ENCODE data around the gene TMEM25.
"Not testable (repeated sequence)": the region's sequence is repeated elsewhere in the genome, so short reads cannot be mapped to it uniquely, and the experiment has no call there.

TMEM25 gene

DNA sequence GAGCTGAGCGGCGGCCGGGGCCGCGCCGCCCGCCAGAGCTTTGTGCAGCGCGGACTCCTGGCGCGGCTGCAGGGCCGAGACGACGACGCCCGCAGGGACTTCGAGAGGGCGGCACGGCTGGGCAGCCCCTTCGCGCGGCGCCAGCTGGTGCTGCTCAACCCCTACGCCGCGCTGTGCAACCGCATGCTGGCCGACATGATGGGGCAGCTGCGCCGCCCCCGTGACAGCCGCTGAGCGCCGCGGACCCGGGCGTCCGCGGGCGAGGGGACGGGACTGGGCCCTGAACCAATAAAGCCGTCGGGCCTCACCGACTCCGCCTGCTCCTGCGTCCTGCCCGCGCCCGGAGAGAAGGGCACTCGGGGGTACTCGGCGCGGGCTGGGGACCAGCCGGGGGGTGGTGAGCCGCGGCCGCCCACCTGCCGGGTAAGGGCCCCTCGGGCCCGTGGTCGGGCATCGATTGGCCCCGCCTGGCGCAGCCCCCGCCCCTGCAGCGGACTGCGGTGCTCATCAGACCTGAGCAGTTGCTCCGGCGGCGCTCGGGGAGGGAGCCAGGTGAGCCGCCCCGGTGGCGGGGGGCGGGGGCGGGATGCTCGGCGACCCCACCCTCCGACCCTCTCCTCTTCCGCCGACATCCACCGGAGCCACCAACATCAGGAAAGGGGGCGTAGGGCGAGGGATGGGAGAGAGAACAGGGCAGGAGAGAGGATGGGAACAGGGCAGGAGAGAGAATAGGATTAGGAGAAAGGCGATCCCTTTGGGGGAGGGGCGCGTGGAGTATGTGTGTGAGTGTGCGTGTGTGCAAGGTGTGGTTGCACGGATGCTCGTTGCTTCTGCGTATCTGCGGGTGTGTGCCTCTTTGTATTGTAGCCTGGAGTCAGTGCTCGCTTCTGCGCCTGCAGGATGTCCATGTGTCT lies at the start of gene TMEM25:
Gene TMEM25 (plus strand): TSS at position 510 of the 914 bp plus-strand sequence. CDS start 610 bp downstream, outside the sequence.
- peak; percentile 21 to 46 for DNase-seq (ENCODE audit: low read depth in 2 of 2, low spot score in 1 of 2)

DNA sequence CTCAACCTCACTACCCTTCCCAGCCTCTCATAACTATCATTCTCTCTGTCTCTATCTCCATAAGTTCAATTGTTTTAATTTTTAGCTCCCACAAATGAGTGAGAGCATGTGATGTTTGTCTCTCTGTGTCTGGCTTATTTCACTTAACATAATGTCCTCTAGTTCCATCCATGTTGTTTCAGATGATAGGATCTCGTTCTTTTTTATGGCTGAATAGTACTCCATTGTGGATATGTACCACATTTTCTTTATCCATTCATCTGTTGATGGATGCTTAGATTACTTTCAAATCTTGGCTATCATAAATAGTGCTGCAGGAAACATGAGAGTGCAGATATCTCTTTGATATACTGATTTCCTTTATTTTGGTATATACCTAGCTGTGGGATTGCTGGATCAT lies 49.8 kb upstream of the TMEM25 start:
- not testable (repeated sequence) for DNase-seq (ENCODE audit: low read depth in 2 of 2, low spot score in 1 of 2)

DNA sequence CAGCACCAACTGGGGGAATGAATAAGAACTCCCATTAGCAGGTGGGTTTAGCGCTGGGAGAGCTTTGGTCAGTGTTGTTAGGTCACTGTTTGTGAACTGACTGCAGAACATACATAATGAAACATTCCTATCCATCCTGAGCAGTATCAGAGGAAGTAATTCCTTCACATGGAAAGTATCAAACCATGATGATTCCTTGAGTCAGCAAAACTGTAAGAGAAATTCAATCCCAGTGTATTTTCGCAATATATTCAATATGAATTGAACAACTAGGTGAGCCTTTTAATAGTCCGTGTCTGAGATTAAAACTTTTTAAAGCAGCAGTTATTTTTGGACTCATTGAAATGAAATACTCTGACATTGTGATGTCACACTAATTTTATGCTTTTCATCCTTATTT lies 46.6 kb upstream of the TMEM25 start:
- DNase-seq (ENCODE audit: low read depth in 2 of 2, low spot score in 1 of 2) = no peak

DNA sequence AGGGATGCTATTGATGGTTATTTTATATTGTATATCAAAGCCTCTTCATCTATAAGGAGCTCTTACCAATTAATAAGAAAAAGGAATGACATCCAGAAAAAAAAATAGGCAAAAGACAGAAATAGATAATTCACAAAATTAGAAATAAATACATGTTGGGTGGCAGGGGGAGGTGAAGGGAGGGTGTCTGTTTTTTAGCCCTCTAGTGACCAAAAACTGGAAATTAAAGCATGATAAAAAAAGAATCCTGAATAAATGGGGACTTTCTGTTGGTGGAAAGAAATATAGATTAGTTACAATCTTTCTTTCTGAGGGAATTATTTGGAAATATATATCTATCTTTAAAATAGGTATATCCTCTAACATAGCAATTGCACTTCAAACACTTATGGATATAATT lies 45.7 kb upstream of the TMEM25 start:
- no peak for DNase-seq (ENCODE audit: low read depth in 2 of 2, low spot score in 1 of 2)

DNA sequence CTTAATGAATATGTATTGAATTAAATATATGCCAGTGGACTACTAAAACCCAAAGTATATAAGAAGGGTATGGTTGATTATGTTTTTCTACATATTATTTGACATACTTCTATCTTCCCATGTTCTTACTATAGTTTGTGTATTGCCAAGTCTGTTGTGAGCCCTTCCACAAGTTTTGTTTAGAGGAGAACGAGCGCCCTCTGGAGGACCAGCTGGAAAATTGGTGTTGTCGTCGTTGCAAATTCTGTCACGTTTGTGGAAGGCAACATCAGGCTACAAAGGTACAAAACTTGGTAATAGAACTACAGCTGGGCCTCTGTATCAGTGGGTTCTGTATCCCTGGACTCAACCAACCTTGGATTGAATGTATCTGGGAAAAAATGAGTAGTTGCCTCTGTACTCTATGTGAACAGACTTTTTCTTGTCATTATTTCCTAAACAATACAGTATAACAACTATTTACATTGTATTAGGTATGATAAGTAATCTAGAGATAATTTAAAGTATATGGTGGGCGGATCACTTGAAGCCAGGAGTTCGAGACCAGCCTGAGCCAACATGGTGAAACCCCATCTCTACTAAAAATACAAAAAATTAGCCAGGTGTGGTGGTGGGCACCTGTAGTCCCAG lies 42.4 kb upstream of the TMEM25 start:
- peak; percentile 58 to 60 for DNase-seq (ENCODE audit: low read depth in 2 of 2, low spot score in 1 of 2)

DNA sequence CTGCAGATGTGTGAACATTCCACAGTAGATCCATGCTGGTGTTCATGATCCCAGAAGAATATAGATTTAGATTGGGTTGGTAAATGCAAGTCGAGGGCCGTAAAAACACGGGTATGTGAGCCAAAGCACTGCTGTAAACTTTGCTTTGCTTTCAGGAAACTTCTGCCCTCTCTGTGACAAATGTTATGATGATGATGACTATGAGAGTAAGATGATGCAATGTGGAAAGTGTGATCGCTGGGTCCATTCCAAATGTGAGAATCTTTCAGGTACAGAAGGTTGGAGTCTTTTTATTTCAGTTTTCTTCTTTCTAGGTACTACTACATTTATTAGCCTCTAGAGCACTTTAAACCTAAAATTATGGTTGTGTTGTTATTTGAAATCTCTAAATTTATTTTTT lies 40.0 kb upstream of the TMEM25 start:
- DNase-seq (ENCODE audit: low read depth in 2 of 2, low spot score in 1 of 2) = no peak

DNA sequence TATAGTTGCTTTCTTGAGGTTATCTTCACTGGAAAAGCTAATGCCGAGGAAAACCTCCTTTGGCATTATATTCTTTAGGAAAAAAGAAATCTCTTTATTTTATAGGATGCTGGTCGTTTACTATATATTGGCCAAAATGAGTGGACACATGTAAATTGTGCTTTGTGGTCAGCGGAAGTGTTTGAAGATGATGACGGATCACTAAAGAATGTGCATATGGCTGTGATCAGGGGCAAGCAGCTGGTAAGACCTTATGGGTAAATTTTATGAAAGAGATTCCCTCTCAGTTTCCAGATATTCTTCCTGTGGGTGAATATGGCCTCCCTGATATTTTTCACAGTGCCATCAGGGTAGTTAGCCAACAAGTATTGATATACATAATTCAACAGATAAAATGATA lies 33.2 kb upstream of the TMEM25 start:
- no peak for DNase-seq (ENCODE audit: low read depth in 2 of 2, low spot score in 1 of 2)

DNA sequence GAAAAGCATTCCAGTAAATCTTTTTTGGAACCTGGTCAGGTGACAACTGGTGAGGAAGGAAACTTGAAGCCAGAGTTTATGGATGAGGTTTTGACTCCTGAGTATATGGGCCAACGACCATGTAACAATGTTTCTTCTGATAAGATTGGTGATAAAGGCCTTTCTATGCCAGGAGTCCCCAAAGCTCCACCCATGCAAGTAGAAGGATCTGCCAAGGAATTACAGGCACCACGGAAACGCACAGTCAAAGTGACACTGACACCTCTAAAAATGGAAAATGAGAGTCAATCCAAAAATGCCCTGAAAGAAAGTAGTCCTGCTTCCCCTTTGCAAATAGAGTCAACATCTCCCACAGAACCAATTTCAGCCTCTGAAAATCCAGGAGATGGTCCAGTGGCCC lies 27.8 kb upstream of the TMEM25 start:
- DNase-seq (ENCODE audit: low read depth in 2 of 2, low spot score in 1 of 2) = no peak

DNA sequence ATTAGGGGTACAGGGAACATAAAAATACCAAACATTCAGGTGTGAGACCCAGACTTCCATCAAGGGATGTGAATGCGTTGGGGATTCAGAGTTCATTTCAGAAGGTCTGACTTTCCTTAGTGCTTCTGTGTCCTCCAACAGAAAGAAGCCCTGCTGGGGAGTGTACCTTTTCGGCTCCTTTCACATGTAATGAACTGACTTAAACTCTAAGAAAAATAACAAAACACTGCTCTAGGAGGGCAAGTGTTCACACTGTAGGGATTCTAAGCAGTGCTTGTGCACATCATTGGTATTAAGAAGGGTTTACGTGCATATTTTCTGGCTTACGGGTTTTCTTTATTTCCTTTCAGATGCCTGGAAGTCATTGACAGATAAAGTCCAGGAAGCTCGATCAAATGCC lies 19.4 kb upstream of the TMEM25 start:
- DNase-seq (ENCODE audit: low read depth in 2 of 2, low spot score in 1 of 2) = no peak

DNA sequence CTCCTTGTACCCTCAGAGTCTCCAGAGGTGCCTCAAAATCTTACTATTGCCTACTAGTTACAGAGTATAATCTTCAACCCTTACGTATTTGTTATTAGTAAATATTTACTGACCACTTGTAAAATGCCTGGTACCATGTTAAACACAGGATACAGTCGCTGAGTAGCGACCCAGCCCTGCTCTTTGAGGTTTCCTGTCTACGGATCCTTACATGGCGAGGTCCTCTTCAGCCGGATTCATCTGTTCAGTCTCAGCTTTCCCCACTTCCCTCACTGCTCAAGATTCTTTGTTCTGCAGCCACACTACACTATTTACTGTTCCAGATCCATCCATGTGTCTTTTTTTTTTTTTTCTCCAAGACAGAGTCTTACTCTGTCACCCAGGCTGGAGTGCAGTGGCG lies 16.9 kb upstream of the TMEM25 start:
- DNase-seq (ENCODE audit: low read depth in 2 of 2, low spot score in 1 of 2) = no peak

DNA sequence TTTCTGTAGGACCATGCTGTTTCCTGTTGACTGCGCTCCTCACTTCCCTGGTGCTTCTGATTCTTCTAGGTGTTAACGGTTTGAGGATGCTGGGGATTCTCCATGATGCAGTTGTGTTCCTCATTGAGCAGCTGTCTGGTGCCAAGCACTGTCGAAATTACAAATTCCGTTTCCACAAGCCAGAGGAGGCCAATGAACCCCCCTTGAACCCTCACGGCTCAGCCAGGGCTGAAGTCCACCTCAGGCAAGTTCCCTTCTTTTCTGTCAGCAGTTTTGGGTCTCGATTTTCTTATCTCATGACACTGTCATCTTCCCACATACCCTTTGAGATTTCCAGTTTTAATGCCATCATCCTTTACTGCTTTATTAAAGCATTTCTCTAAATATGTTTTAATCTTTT lies 11.4 kb upstream of the TMEM25 start:
- no peak for DNase-seq (ENCODE audit: low read depth in 2 of 2, low spot score in 1 of 2)

DNA sequence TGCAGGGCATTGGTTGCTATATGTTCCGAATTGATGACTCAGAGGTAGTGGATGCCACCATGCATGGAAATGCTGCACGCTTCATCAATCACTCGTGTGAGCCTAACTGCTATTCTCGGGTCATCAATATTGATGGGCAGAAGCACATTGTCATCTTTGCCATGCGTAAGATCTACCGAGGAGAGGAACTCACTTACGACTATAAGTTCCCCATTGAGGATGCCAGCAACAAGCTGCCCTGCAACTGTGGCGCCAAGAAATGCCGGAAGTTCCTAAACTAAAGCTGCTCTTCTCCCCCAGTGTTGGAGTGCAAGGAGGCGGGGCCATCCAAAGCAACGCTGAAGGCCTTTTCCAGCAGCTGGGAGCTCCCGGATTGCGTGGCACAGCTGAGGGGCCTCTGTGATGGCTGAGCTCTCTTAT lies 9.1 kb upstream of the TMEM25 start:
- no peak for DNase-seq (ENCODE audit: low read depth in 2 of 2, low spot score in 1 of 2)

DNA sequence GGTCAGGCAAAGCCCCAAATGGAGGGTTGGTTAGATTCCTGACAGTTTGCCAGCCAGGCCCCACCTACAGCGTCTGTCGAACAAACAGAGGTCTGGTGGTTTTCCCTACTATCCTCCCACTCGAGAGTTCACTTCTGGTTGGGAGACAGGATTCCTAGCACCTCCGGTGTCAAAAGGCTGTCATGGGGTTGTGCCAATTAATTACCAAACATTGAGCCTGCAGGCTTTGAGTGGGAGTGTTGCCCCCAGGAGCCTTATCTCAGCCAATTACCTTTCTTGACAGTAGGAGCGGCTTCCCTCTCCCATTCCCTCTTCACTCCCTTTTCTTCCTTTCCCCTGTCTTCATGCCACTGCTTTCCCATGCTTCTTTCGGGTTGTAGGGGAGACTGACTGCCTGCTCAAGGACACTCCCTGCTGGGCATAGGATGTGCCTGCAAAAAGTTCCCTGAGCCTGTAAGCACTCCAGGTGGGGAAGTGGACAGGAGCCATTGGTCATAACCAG lies 8.4 kb upstream of the TMEM25 start:
- DNase-seq (ENCODE audit: low read depth in 2 of 2, low spot score in 1 of 2) = no peak

DNA sequence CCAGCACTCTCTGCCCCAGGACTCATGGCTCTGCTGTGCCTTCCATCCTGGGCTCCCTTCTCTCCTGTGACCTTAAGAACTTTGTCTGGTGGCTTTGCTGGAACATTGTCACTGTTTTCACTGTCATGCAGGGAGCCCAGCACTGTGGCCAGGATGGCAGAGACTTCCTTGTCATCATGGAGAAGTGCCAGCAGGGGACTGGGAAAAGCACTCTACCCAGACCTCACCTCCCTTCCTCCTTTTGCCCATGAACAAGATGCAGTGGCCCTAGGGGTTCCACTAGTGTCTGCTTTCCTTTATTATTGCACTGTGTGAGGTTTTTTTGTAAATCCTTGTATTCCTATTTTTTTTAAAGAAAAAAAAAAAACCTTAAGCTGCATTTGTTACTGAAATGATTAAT lies 6.6 kb upstream of the TMEM25 start:
- DNase-seq (ENCODE audit: low read depth in 2 of 2, low spot score in 1 of 2) = no peak

DNA sequence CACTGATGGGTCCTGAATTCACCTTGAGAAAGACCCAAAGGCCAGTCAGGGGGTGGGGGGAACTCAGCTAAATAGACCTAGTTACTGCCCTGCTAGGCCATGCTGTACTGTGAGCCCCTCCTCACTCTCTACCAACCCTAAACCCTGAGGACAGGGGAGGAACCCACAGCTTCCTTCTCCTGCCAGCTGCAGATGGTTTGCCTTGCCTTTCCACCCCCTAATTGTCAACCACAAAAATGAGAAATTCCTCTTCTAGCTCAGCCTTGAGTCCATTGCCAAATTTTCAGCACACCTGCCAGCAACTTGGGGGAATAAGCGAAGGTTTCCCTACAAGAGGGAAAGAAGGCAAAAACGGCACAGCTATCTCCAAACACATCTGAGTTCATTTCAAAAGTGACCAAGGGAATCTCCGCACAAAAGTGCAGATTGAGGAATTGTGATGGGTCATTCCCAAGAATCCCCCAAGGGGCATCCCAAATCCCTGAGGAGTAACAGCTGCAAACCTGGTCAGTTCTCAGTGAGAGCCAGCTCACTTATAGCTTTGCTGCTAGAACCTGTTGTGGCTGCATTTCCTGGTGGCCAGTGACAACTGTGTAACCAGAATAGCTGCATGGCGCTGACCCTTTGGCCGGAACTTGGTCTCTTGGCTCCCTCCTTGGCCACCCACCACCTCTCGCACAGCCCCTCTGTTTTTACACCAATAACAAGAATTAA lies 6.1 kb upstream of the TMEM25 start:
- DNase-seq (ENCODE audit: low read depth in 2 of 2, low spot score in 1 of 2) = no peak

DNA sequence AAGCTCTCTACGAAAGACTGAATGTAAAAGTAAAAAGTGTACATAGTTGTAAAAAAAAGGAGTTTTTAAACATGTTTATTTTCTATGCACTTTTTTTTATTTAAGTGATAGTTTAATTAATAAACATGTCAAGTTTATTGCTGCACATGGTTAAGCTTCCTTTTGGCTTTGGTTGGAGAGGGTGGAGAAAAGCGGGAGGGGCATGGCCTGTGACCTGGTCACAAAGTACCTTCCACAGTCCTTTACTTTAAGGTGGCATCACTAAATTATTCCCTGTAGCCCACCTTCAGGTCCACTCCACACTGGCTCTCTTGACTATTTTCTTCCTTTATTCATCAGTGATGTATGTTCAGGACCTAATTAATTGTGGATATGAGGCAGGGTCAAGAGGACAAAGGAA lies 4.3 kb upstream of the TMEM25 start:
- DNase-seq (ENCODE audit: low read depth in 2 of 2, low spot score in 1 of 2) = no peak

DNA sequence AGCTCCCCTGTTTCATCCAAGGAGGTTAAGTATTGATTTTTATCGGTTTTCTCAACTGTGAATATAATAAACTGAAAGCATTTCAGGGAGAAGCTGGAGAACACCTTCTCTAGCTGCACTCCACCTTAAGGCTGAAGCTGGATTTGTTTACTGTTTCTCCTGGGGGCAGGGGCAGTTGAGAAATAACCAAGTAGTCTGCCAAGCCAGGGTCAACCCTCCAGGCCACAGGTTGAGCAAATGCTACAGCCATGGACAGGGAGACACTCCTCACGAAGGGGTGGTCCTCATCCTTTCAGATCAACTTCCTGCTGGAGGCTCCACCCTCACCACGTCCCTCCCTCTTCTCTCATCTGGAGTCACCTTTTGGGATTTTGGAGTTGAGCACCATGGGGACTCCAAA lies 3.9 kb upstream of the TMEM25 start, which contains the start of gene TTC36:
Gene TTC36 (plus strand): TSS at position 366 of the 400 bp plus-strand sequence. CDS start 21 bp downstream, at position 387.
- no peak for DNase-seq (ENCODE audit: low read depth in 2 of 2, low spot score in 1 of 2)

DNA sequence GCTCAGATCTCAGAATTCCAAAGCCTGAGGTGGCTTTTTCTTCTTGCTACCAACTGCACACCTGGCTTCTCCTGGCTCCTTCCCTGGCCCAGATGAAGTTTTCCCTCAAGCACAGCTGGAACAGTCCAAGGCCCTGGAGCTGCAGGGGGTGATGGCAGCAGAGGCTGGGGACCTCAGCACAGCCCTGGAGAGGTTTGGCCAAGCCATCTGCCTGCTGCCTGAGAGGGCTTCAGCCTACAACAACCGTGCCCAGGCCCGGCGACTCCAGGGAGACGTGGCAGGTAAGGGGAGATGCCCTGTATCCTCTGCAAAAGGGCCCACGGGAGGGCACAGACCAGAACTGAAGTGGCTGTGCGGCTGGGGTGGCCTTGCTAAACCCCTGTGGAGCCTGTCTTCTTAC lies 2.5 kb upstream of the TMEM25 start:
- no peak for DNase-seq (ENCODE audit: low read depth in 2 of 2, low spot score in 1 of 2)

DNA sequence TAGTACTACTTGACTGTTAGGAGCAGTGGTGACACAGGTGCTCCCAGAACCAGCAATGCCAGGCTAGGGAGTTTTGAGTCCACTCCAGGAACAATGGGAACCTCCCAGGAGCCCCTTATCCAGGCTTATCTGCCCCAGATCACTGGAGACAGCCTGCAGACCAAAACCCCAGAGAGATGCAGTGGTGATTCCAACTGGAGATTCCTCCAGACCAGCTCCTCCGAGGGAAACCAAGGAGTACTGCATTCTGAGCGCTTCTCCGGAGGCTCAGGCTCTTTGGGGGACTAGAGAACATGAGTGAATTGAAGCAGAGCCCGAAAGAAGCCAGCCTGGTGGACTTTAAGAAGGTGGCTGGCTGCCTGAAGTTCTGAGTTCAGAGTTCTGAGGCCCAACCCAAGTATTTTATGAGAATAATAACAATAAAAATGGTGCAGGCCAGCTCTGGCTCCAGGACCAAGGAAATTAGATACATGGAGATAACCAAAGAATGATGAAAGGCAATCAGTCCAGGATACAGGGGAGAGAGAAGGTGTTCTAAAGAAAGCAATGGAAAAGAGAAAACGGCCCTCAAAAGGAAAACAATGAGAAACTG lies 1.3 kb upstream of the TMEM25 start:
- no peak for DNase-seq (ENCODE audit: low read depth in 2 of 2, low spot score in 1 of 2)

DNA sequence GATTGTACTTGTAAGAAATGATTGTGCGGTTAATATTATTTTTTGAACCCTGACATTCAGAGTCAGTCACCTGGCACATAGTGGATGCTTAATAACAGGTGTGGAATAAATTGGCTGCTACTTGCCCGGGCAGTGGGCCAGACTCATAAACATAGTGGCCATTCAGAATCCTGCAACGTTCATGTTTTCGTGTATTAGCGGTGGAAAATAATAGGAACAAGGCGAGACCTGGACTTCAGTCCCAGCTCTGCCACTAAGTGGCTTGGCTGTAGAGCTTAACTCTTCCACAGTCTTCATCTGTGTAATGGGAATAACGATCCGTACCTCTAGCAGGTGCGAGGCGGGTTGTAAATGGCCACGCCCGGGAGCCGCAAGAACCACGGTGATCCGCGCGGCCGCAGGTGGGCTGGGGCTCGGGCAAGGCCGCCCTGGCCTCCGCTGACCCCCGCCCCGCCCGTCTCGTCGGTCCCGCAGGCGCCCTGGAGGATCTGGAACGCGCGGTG lies 761 bp upstream of the TMEM25 start:
- DNase-seq (ENCODE audit: low read depth in 2 of 2, low spot score in 1 of 2) = no peak

DNA sequence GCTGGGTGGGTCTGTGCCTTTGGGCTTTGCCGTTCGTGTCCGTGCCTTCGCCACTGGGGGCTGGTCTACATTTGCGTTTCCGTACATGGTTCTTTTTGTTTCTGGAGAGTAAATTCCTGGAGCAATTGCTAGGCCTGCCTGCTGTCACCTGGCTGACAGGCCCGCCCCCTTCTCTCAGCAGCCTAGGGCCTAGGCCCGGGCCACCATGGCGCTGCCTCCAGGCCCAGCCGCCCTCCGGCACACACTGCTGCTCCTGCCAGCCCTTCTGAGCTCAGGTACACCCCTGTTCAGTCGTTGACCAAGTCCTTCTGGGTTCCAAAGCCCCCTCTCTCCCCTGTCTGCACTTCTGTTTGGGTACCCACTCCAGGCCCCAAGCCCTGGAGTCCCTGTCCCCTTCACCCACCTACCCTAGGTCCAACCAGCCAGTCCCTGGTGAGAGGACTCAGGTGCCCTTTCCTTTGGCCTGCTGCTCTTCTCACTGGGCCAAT lies 649 bp downstream of the TMEM25 start:
- DNase-seq (ENCODE audit: low read depth in 2 of 2, low spot score in 1 of 2) = no peak

Data from stimulated activated CD8-positive, alpha-beta memory T cell treated with anti-CD3 and anti-CD28 coated beads, Interleukin-4, amount 100 ng/mL, for 1 hour (primary cell).